A204.1 (cell line): ENCODE measurements around the gene MGAM2.

ENCODE experiments used
- FAIRE-seq: peaks from 2 replicates; lab custom pipeline; 2012; peaks lifted over from hg19 to GRCh38; lab: Jason Lieb, UNC

Gene MGAM2

GRCh38 chr7:142123184-142123583, 11.7 kb downstream of the MGAM2 start:
- FAIRE-seq, result no peak

- FAIRE-seq, result no peak
Observed at GRCh38 chr7:142125256-142125955, 13.9 kb downstream of the MGAM2 start.

- FAIRE-seq, result no peak
Observed at GRCh38 chr7:142130267-142130666, 18.7 kb downstream of the MGAM2 start.

- FAIRE-seq, result no peak
Observed at GRCh38 chr7:142131439-142132185, 20.1 kb downstream of the MGAM2 start.

- no peak for FAIRE-seq
Observed at GRCh38 chr7:142133731-142134148, 22.2 kb downstream of the MGAM2 start.

GRCh38 chr7:142134909-142135308, 23.4 kb downstream of the MGAM2 start:
- FAIRE-seq, result no peak

- no peak for FAIRE-seq
Observed at GRCh38 chr7:142138996-142139395, 27.5 kb downstream of the MGAM2 start.

GRCh38 chr7:142139597-142140400, 28.3 kb downstream of the MGAM2 start:
- no peak for FAIRE-seq

GRCh38 chr7:142140401-142140959, 29.0 kb downstream of the MGAM2 start:
- FAIRE-seq, result no peak

GRCh38 chr7:142142702-142143101, 31.2 kb downstream of the MGAM2 start:
- FAIRE-seq, result no peak

GRCh38 chr7:142146124-142146523, 34.6 kb downstream of the MGAM2 start:
- no peak for FAIRE-seq

- FAIRE-seq, result no peak
Observed at GRCh38 chr7:142150356-142150755, 38.8 kb downstream of the MGAM2 start.

GRCh38 chr7:142150869-142151268, 39.4 kb downstream of the MGAM2 start:
- FAIRE-seq, result no peak

GRCh38 chr7:142152076-142152475, 40.6 kb downstream of the MGAM2 start:
- FAIRE-seq, result no peak

- no peak for FAIRE-seq
Observed at GRCh38 chr7:142153400-142153799, 41.9 kb downstream of the MGAM2 start.

- no peak for FAIRE-seq
Observed at GRCh38 chr7:142158736-142159496, 47.4 kb downstream of the MGAM2 start.

GRCh38 chr7:142161921-142162320, 50.4 kb downstream of the MGAM2 start:
- no peak for FAIRE-seq

GRCh38 chr7:142168746-142169145, 57.2 kb downstream of the MGAM2 start:
- FAIRE-seq, result no peak

GRCh38 chr7:142172932-142173331, 61.4 kb downstream of the MGAM2 start:
- no peak for FAIRE-seq

- no peak for FAIRE-seq
Observed at GRCh38 chr7:142174441-142174840, 62.9 kb downstream of the MGAM2 start.

GRCh38 chr7:142175594-142175993, 64.1 kb downstream of the MGAM2 start:
- FAIRE-seq, result peak; percentile 11

- no peak for FAIRE-seq
Observed at GRCh38 chr7:142176901-142177300, 65.4 kb downstream of the MGAM2 start.
